SK-N-SH treated with all-trans-retinoic acid at 6 μM for 48 hours (cell line): ENCODE measurements around the gene TSPAN15.

Experiments
- ATAC-seq: fragments of 200-7000 bp; cut with Tn5 transposase; 3 replicates; pipeline ENCODE4 v1.9.1; 2020; ENCODE audit warnings: mild to moderate bottlenecking, moderate library complexity
- ARNTL ChIP-seq: fragments of 450-650 bp; formaldehyde crosslinking; IDR thresholded peaks from 2 replicates; pipeline ENCODE4 v1.5.0; 2020; ENCODE audit warnings: low read depth, mild to moderate bottlenecking, moderate library complexity, borderline replicate concordance
- BACH2 ChIP-seq: fragments of 250-450 bp; sonication (Bioruptor Pico); IDR thresholded peaks from 2 replicates; pipeline ENCODE4 v1.9.0; 2021; ENCODE audit warnings: mild to moderate bottlenecking, borderline replicate concordance
- CSDC2 ChIP-seq: fragments of 250-450 bp; sonication (Bioruptor Pico); IDR thresholded peaks from 2 replicates; pipeline ENCODE4 v1.5.0; 2020; ENCODE audit warnings: mild to moderate bottlenecking, moderate library complexity
- ESRRG ChIP-seq: fragments of 250-450 bp; sonication (Bioruptor Pico); IDR thresholded peaks from 2 replicates; pipeline ENCODE4 v1.6.1; 2021; ENCODE audit warnings: mild to moderate bottlenecking
- GLIS3 ChIP-seq: fragments of 250-450 bp; sonication (Bioruptor Pico); IDR thresholded peaks from 2 replicates; pipeline ENCODE4 v1.5.0; 2020; ENCODE audit warnings: mild to moderate bottlenecking, moderate library complexity
- ISL1 ChIP-seq: fragments of 250-450 bp; sonication (Bioruptor Pico); IDR thresholded peaks from 2 replicates; pipeline ENCODE4 v2.1.2; 2022; ENCODE audit warnings: mild to moderate bottlenecking, moderate library complexity
- OSR1 ChIP-seq: fragments of 250-450 bp; sonication (Bioruptor Pico); IDR thresholded peaks from 2 replicates; pipeline ENCODE4 v1.8.0; 2022; ENCODE audit warnings: moderate library complexity, mild to moderate bottlenecking, inconsistent platforms
- PPARA ChIP-seq: fragments of 250-450 bp; sonication (Bioruptor Pico); IDR thresholded peaks from 2 replicates; pipeline ENCODE4 v1.5.0; 2020; ENCODE audit warnings: mild to moderate bottlenecking, borderline replicate concordance
- RARB ChIP-seq: fragments of 250-450 bp; sonication (Bioruptor Pico); IDR thresholded peaks from 2 replicates; pipeline ENCODE4 v1.8.0; 2021; ENCODE audit warnings: mild to moderate bottlenecking, moderate library complexity
- SNAI2 ChIP-seq: fragments of 250-450 bp; sonication (Bioruptor Pico); IDR thresholded peaks from 2 replicates; pipeline ENCODE4 v1.5.0; 2020; ENCODE audit warnings: mild to moderate bottlenecking, moderate library complexity
- TCF4 ChIP-seq: fragments of 250-450 bp; sonication (Bioruptor Pico); IDR thresholded peaks from 2 replicates; pipeline ENCODE4 v1.8.0; 2021; ENCODE audit warnings: mild to moderate bottlenecking, moderate library complexity, borderline replicate concordance
- TOX ChIP-seq: fragments of 250-450 bp; sonication (Bioruptor Pico); IDR thresholded peaks from 2 replicates; pipeline ENCODE4 v1.8.0; 2021; ENCODE audit warnings: mild to moderate bottlenecking, moderate library complexity, borderline replicate concordance
- ZC3H10 ChIP-seq: fragments of 250-450 bp; sonication (Bioruptor Pico); IDR thresholded peaks from 2 replicates; pipeline ENCODE4 v1.5.1; 2021; ENCODE audit warnings: mild to moderate bottlenecking, moderate library complexity
- ZFP3 ChIP-seq: fragments of 250-450 bp; sonication (Bioruptor Pico); IDR thresholded peaks from 2 replicates; pipeline ENCODE4 v1.5.0; 2020; ENCODE audit warnings: mild to moderate bottlenecking, moderate library complexity
- ZFP30 ChIP-seq: fragments of 450-650 bp; formaldehyde crosslinking; IDR thresholded peaks from 2 replicates; pipeline ENCODE4 v1.5.0; 2022; ENCODE audit warnings: mild to moderate bottlenecking, moderate library complexity
- ZNF565 ChIP-seq: fragments of 450-650 bp; formaldehyde crosslinking; conservative IDR thresholded peaks from 2 replicates; pipeline ENCODE4 v1.5.0; 2020; ENCODE audit warnings: low read depth, mild to moderate bottlenecking, moderate library complexity
- ZNF70 ChIP-seq: fragments of 450-650 bp; formaldehyde crosslinking; IDR thresholded peaks from 2 replicates; pipeline ENCODE4 v1.5.0; 2020; ENCODE audit warnings: mild to moderate bottlenecking, moderate library complexity
- ZNF8 ChIP-seq: fragments of 450-650 bp; formaldehyde crosslinking; IDR thresholded peaks from 2 replicates; pipeline ENCODE4 v1.5.0; 2020; ENCODE audit warnings: mild to moderate bottlenecking, moderate library complexity
- TF ChIP-seq, protein P1 (sequence below): fragments of 250-450 bp; sonication (Bioruptor Pico); IDR thresholded peaks from 2 replicates; pipeline ENCODE4 v1.8.0; 2021; ENCODE audit warnings: low read depth, mild to moderate bottlenecking, moderate library complexity, borderline replicate concordance
- TF ChIP-seq, protein P2 (sequence below): fragments of 250-450 bp; sonication (Bioruptor Pico); IDR thresholded peaks from 2 replicates; pipeline ENCODE4 v1.5.1; 2021; ENCODE audit warnings: mild to moderate bottlenecking, moderate library complexity
- TF ChIP-seq, protein P3 (sequence below): fragments of 250-450 bp; sonication (Bioruptor Pico); IDR thresholded peaks from 2 replicates; pipeline ENCODE4 v1.5.1; 2020; ENCODE audit warnings: low read depth, mild to moderate bottlenecking, moderate library complexity
- TF ChIP-seq, protein P4 (sequence below): fragments of 250-450 bp; sonication (Bioruptor Pico); IDR thresholded peaks from 2 replicates; pipeline ENCODE4 v1.8.0; 2020; ENCODE audit warnings: mild to moderate bottlenecking, moderate library complexity, borderline replicate concordance
- TF ChIP-seq, protein P5 (sequence below): fragments of 250-450 bp; sonication (Bioruptor Pico); IDR thresholded peaks from 2 replicates; pipeline ENCODE4 v1.5.0; 2020; ENCODE audit warnings: mild to moderate bottlenecking, moderate library complexity

Gene TSPAN15

DNA sequence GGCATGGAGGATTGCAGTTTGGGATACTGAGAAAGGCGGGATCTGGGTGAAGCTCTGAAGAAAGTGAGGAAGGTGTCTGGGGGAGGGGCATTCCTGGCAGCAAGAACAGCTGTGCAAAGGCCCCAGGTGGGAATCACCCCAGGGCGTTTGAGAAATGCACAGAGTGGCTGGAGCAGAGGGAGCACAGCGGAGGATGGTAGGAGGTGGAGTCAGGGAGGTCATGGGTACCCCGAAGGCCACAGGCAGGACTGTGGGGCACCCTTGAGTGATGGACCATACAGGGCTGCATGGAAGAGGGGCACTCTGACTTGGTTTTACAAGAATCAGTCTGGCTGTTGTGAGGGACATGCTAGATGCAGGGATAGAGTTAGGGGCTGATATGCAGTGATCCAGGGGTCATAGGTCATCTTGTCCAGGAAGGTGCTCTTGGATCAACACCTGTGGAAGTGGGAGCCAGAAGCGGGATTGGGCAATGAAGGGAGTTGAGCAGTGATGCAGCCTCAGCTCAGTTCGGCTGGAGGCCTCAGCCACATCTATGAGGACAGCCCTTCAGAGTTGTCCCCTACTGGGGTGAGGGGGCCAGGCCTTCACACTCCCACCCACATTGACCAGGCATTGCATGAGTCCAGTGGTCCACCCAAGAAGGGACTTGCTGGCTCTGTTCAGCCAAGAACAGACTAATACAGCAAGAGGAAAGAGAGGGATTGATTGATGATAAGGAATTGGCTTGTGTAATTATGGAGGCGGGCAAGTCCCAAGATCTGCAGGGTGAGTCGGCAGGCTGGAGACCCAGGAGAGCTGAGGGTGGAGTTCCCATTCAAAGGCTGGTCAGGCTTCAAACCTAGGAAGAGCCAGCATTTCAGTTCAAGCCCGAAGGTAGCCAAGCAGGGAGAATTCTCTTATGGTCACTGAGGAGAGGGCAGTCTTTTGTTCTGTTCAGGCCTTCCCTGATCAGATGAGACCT is 48.7 kb downstream of the TSPAN15 start:
- no peak for ATAC-seq
- TF ChIP-seq ARNTL (CRISPR knock-in tag) (no peak), ESRRG (no peak), ZFP3 (CRISPR knock-in tag) (no peak), ZNF565 (no peak), BACH2 (CRISPR knock-in tag) (no peak), TOX (CRISPR knock-in tag) (no peak), ZC3H10 (CRISPR knock-in tag) (no peak), SNAI2 (CRISPR knock-in tag) (no peak), TCF4 (CRISPR knock-in tag) (no peak), OSR1 (CRISPR knock-in tag) (no peak), ZFP30 (CRISPR knock-in tag) (no peak), ZNF70 (CRISPR knock-in tag) (no peak), ZNF8 (CRISPR knock-in tag) (no peak), CSDC2 (no peak), ISL1 (no peak), RARB (CRISPR knock-in tag) (no peak)
- TF ChIP-seq, protein P1, sequence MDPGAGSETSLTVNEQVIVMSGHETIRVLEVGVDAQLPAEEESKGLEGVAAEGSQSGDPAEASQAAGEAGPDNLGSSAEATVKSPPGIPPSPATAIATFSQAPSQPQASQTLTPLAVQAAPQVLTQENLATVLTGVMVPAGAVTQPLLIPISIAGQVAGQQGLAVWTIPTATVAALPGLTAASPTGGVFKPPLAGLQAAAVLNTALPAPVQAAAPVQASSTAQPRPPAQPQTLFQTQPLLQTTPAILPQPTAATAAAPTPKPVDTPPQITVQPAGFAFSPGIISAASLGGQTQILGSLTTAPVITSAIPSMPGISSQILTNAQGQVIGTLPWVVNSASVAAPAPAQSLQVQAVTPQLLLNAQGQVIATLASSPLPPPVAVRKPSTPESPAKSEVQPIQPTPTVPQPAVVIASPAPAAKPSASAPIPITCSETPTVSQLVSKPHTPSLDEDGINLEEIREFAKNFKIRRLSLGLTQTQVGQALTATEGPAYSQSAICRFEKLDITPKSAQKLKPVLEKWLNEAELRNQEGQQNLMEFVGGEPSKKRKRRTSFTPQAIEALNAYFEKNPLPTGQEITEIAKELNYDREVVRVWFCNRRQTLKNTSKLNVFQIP (CRISPR knock-in tag), result no peak
- TF ChIP-seq, protein P2, sequence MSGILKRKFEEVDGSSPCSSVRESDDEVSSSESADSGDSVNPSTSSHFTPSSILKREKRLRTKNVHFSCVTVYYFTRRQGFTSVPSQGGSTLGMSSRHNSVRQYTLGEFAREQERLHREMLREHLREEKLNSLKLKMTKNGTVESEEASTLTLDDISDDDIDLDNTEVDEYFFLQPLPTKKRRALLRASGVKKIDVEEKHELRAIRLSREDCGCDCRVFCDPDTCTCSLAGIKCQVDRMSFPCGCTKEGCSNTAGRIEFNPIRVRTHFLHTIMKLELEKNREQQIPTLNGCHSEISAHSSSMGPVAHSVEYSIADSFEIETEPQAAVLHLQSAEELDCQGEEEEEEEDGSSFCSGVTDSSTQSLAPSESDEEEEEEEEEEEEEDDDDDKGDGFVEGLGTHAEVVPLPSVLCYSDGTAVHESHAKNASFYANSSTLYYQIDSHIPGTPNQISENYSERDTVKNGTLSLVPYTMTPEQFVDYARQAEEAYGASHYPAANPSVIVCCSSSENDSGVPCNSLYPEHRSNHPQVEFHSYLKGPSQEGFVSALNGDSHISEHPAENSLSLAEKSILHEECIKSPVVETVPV (CRISPR knock-in tag), result no peak
- TF ChIP-seq, protein P3, sequence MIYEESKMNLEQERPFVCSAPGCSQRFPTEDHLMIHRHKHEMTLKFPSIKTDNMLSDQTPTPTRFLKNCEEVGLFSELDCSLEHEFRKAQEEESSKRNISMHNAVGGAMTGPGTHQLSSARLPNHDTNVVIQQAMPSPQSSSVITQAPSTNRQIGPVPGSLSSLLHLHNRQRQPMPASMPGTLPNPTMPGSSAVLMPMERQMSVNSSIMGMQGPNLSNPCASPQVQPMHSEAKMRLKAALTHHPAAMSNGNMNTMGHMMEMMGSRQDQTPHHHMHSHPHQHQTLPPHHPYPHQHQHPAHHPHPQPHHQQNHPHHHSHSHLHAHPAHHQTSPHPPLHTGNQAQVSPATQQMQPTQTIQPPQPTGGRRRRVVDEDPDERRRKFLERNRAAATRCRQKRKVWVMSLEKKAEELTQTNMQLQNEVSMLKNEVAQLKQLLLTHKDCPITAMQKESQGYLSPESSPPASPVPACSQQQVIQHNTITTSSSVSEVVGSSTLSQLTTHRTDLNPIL (CRISPR knock-in tag), result no peak
- TF ChIP-seq, protein P4, sequence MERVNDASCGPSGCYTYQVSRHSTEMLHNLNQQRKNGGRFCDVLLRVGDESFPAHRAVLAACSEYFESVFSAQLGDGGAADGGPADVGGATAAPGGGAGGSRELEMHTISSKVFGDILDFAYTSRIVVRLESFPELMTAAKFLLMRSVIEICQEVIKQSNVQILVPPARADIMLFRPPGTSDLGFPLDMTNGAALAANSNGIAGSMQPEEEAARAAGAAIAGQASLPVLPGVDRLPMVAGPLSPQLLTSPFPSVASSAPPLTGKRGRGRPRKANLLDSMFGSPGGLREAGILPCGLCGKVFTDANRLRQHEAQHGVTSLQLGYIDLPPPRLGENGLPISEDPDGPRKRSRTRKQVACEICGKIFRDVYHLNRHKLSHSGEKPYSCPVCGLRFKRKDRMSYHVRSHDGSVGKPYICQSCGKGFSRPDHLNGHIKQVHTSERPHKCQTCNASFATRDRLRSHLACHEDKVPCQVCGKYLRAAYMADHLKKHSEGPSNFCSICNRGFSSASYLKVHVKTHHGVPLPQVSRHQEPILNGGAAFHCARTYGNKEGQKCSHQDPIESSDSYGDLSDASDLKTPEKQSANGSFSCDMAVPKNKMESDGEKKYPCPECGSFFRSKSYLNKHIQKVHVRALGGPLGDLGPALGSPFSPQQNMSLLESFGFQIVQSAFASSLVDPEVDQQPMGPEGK (CRISPR knock-in tag), result no peak

DNA sequence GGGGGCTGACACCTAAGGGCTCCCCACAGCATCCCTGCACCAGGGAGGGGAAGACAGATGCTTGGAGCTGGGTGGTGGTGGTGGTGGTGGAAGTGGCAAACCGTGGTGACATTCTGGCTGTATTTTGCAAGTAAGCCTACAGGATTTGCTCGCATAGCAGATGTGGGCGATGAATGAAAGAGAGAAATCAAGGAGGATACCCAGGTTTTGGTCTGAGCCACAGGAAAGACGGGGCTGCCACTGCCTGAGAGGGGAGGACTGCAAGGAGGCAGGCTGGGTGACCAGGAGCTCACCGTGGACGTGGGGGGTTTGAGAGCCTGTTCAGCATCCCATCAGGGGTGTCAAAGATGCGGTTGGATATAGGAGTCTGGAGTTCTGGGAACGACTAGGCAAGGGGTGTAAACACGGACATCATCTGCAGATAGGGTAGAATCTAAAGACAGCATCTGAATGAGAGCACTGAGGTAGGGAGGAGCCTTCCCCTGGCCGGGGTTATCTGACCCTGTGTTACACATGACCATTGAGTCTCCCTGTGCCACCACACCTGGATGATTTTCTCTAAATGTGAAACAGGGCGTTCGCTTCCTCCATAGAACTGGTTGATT is 49.7 kb downstream of the TSPAN15 start:
- ATAC-seq, result no peak
- no peak for TF ChIP-seq ZFP30 (CRISPR knock-in tag)
- no peak for TF ChIP-seq PPARA (CRISPR knock-in tag)
- TF ChIP-seq, protein P2 (CRISPR knock-in tag), result no peak
- no peak for TF ChIP-seq ISL1
- no peak for TF ChIP-seq BACH2 (CRISPR knock-in tag)
- TF ChIP-seq ZNF8 (CRISPR knock-in tag), result no peak
- TF ChIP-seq, protein P5, sequence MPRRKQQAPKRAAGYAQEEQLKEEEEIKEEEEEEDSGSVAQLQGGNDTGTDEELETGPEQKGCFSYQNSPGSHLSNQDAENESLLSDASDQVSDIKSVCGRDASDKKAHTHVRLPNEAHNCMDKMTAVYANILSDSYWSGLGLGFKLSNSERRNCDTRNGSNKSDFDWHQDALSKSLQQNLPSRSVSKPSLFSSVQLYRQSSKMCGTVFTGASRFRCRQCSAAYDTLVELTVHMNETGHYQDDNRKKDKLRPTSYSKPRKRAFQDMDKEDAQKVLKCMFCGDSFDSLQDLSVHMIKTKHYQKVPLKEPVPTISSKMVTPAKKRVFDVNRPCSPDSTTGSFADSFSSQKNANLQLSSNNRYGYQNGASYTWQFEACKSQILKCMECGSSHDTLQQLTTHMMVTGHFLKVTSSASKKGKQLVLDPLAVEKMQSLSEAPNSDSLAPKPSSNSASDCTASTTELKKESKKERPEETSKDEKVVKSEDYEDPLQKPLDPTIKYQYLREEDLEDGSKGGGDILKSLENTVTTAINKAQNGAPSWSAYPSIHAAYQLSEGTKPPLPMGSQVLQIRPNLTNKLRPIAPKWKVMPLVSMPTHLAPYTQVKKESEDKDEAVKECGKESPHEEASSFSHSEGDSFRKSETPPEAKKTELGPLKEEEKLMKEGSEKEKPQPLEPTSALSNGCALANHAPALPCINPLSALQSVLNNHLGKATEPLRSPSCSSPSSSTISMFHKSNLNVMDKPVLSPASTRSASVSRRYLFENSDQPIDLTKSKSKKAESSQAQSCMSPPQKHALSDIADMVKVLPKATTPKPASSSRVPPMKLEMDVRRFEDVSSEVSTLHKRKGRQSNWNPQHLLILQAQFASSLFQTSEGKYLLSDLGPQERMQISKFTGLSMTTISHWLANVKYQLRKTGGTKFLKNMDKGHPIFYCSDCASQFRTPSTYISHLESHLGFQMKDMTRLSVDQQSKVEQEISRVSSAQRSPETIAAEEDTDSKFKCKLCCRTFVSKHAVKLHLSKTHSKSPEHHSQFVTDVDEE (CRISPR knock-in tag), result no peak
- TF ChIP-seq CSDC2, result no peak
- TF ChIP-seq, protein P4 (CRISPR knock-in tag), result no peak
- no peak for TF ChIP-seq TCF4 (CRISPR knock-in tag)
- TF ChIP-seq GLIS3 (CRISPR knock-in tag), result no peak
- no peak for TF ChIP-seq ARNTL (CRISPR knock-in tag)
- no peak for TF ChIP-seq ZFP3 (CRISPR knock-in tag)
- TF ChIP-seq OSR1 (CRISPR knock-in tag), result no peak
- no peak for TF ChIP-seq SNAI2 (CRISPR knock-in tag)
- no peak for TF ChIP-seq ZNF565
